ENCODE results near the gene UBE2G2.

UBE2G2 gene

GRCh38 chr21:44815225-44815624, 13.6 kb upstream of the UBE2G2 start:
- no peak for DNase-seq (ENCODE audit: low read depth in 2 of 2)

- no peak for DNase-seq (ENCODE audit: low read depth in 2 of 2)
Measured at GRCh38 chr21:44814498-44815023, 12.9 kb upstream of the UBE2G2 start.

GRCh38 chr21:44813727-44814126, 12.1 kb upstream of the UBE2G2 start:
- DNase-seq (ENCODE audit: low read depth in 2 of 2), result no peak

- no peak for DNase-seq (ENCODE audit: low read depth in 2 of 2)
Measured at GRCh38 chr21:44813149-44813548, 11.5 kb upstream of the UBE2G2 start.

- DNase-seq (ENCODE audit: low read depth in 2 of 2), result no peak
Measured at GRCh38 chr21:44812640-44813039, 11.0 kb upstream of the UBE2G2 start.

GRCh38 chr21:44810779-44811178, 9.2 kb upstream of the UBE2G2 start:
- DNase-seq (ENCODE audit: low read depth in 2 of 2), result no peak

- no peak for DNase-seq (ENCODE audit: low read depth in 2 of 2)
Measured at GRCh38 chr21:44805859-44806258, 4.2 kb upstream of the UBE2G2 start.

- DNase-seq (ENCODE audit: low read depth in 2 of 2), result no peak
Measured at GRCh38 chr21:44805226-44805625, 3.6 kb upstream of the UBE2G2 start.

GRCh38 chr21:44804762-44805161, 3.1 kb upstream of the UBE2G2 start:
- DNase-seq (ENCODE audit: low read depth in 2 of 2), result no peak

GRCh38 chr21:44803651-44804050, 2.0 kb upstream of the UBE2G2 start:
- no peak for DNase-seq (ENCODE audit: low read depth in 2 of 2)

GRCh38 chr21:44802396-44803153, 955 bp upstream of the UBE2G2 start:
- DNase-seq (ENCODE audit: low read depth in 2 of 2), result no peak

GRCh38 chr21:44800971-44801467, 601 bp downstream of the UBE2G2 start:
- DNase-seq (ENCODE audit: low read depth in 2 of 2), result no peak

GRCh38 chr21:44800103-44800502, 1.5 kb downstream of the UBE2G2 start:
- DNase-seq (ENCODE audit: low read depth in 2 of 2), result no peak

GRCh38 chr21:44799646-44800045, 2.0 kb downstream of the UBE2G2 start:
- DNase-seq (ENCODE audit: low read depth in 2 of 2), result no peak

GRCh38 chr21:44797775-44798174, 3.8 kb downstream of the UBE2G2 start:
- no peak for DNase-seq (ENCODE audit: low read depth in 2 of 2)

- no peak for DNase-seq (ENCODE audit: low read depth in 2 of 2)
Measured at GRCh38 chr21:44795342-44795741, 6.3 kb downstream of the UBE2G2 start.

- DNase-seq (ENCODE audit: low read depth in 2 of 2), result no peak
Measured at GRCh38 chr21:44793592-44794374, 7.8 kb downstream of the UBE2G2 start.

- DNase-seq (ENCODE audit: low read depth in 2 of 2), result no peak
Measured at GRCh38 chr21:44792702-44793591, 8.7 kb downstream of the UBE2G2 start.

GRCh38 chr21:44791993-44792392, 9.6 kb downstream of the UBE2G2 start:
- DNase-seq (ENCODE audit: low read depth in 2 of 2), result no peak

- no peak for DNase-seq (ENCODE audit: low read depth in 2 of 2)
Measured at GRCh38 chr21:44791246-44791645, 10.4 kb downstream of the UBE2G2 start.

- no peak for DNase-seq (ENCODE audit: low read depth in 2 of 2)
Measured at GRCh38 chr21:44790368-44790767, 11.3 kb downstream of the UBE2G2 start.

GRCh38 chr21:44789880-44790279, 11.7 kb downstream of the UBE2G2 start:
- no peak for DNase-seq (ENCODE audit: low read depth in 2 of 2)
